CD4-positive, alpha-beta memory T cell (primary cell): ENCODE measurements around the gene MEGF11. TPM values are rescaled to one million over a fixed set of nuclear protein-coding genes. Genes with fewer than 3 reads are reported as not detected.

Experiments used
- CTCF ChIA-PET: fragments of 350-600 bp; sonication (Branson Sonifier 250); formaldehyde crosslinking; loops from one replicate; lab custom pipeline; 2021; ENCODE audit warnings: inconsistent platforms; ENCODE audit not compliant: partially characterized antibody; lab: Charles Lee
- POLR2A ChIA-PET: fragments of 350-600 bp; sonication (Branson Sonifier 250); formaldehyde crosslinking; loops from one replicate; lab custom pipeline; 2021; ENCODE audit not compliant: partially characterized antibody; lab: Charles Lee
- DNase-seq, 5 donors: peaks; one replicate each; pipeline versions ENCODE4 v3.0.0 to v3.0.0-alpha.2; 2020 to 2022; ENCODE audit warnings: mixed read lengths in 1 of 5
- H3K27ac ChIP-seq: one replicate; pipeline ENCODE4 v1.7.0; 2013; ENCODE audit warnings: low read depth, low read length
- H3K27me3 ChIP-seq: 2 replicates; pipeline ENCODE4 v1.7.0; 2013; ENCODE audit warnings: mild to moderate bottlenecking, low read length, moderate library complexity; ENCODE audit not compliant: insufficient read depth
- H3K36me3 ChIP-seq: 2 replicates; pipeline ENCODE4 v1.7.0; 2013; ENCODE audit warnings: mild to moderate bottlenecking, low read length, moderate library complexity; ENCODE audit not compliant: insufficient read depth
- H3K4me1 ChIP-seq: 2 replicates; pipeline ENCODE4 v1.7.0; 2013; ENCODE audit warnings: mild to moderate bottlenecking, low read length, moderate library complexity; ENCODE audit not compliant: insufficient read depth
- H3K4me3 ChIP-seq, 2 donors: one replicate each; pipeline ENCODE4 v1.7.0; 2013; ENCODE audit warnings: low read length in 2 of 2, mild to moderate bottlenecking in 1 of 2
- H3K9me3 ChIP-seq, 2 donors: one replicate each; pipeline ENCODE4 v1.7.0; 2013; ENCODE audit warnings: low read length in 2 of 2, control low read depth in 1 of 2; ENCODE audit not compliant: control insufficient read depth in 1 of 2
- H3K27ac Mint-ChIP-seq, 7 donors: one replicate each; pipeline ENCODE4 v1.8.0; 2020 to 2021; ENCODE audit warnings: mixed read lengths in 7 of 7, mild to moderate bottlenecking in 6 of 7, inconsistent platforms in 3 of 7, moderate library complexity in 3 of 7
- H3K27me3 Mint-ChIP-seq, 2 donors: one replicate each; pipeline ENCODE4 v1.8.0; 2020 to 2021; ENCODE audit warnings: mixed read lengths in 2 of 2
- H3K36me3 Mint-ChIP-seq, 2 donors: one replicate each; pipeline ENCODE4 v1.8.0; 2020 to 2021; ENCODE audit warnings: mixed read lengths in 2 of 2, inconsistent platforms in 1 of 2, mild to moderate bottlenecking in 1 of 2
- H3K4me1 Mint-ChIP-seq, 4 donors: one replicate each; pipeline ENCODE4 v1.8.0; 2020 to 2021; ENCODE audit warnings: mixed read lengths in 4 of 4, mild to moderate bottlenecking in 1 of 4
- H3K4me3 Mint-ChIP-seq, 8 donors: one replicate each; pipeline ENCODE4 v1.8.0; 2020 to 2021; ENCODE audit warnings: mixed read lengths in 8 of 8, mild to moderate bottlenecking in 7 of 8, moderate library complexity in 6 of 8, inconsistent platforms in 3 of 8
- H3K9me3 Mint-ChIP-seq, 8 donors: one replicate each; pipeline ENCODE4 v1.8.0; 2020 to 2021; ENCODE audit warnings: mixed read lengths in 8 of 8, mild to moderate bottlenecking in 5 of 8, inconsistent platforms in 3 of 8, moderate library complexity in 1 of 8
- intact Hi-C: fragments of 100-400 bp; cut with micrococcal nuclease; formaldehyde crosslinking; loops from one replicate; pipeline ENCODE4 v1.15.1; 2023
- polyA plus RNA-seq, 2 donors: library from polyadenylated mRNA; unstranded; fragments of 300-500 nt; fragmentation: Illumina TruSeq; gene quantifications; one replicate each; pipeline ENCODE4 v1.2.3, GENCODE V29; 2021
- total RNA-seq, 2 experiments: library from RNA; stranded (reverse); gene quantifications; one replicate each; pipeline ENCODE4 v1.2.3, GENCODE V29; 2021

The MEGF11 gene
- total and polyA plus RNA-seq, 4 experiments from 2014 or later: 0.69 TPM; not detected in 3

DNA sequence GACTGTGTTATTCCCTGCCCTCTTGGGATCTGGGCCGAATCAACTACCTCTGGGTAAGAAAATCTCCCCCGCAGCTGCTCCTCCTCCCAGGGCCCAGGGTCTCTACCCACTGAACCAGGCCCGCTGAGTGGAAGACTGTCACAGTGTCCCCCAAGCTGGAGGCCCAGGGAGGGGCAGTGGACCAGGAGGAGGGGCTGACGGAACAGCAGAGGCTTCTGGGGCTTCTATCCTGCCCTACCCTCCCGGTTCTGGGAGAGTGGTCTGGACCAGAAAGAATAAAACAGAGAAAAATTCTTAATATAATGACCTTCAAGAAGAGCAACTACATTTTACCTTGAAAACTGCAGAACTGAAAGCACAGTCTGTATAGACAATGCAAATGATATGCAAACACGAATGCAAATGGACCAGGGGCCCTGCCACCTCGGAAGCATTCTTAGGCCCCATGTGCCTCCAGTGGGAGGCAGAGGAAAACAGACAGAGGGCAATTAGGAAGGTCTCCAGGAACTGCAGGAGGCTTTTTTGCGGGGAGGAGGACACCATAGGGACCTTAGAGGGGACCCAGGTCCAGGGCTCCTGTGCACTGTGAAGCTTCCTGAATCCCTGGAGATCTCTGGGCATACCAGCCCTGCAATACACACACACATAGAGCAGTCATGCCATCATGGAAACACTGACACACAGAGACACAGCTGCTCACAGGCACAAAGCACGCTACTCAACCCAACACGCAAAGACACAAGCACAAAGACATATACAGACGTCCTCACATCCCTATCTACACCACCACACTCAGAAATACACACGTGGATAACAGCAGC, 12.3 kb downstream of the MEGF11 start:
- CTCF ChIA-PET: interaction anchor here (0.9 kb wide), 1 partner anchor 46 kb away, joined by 4 read pairs; no protein-coding TSS in a partner anchor
- H3K27me3 ChIP-seq: no peaks in the 10 kb centered on the region
- Mint-ChIP-seq H3K4me1 (no peaks in the 10 kb centered on the region), H3K4me3 (no peak overlapping the region), H3K9me3 (no peaks in the 10 kb centered on the region), H3K27me3 (peaks cover 23 to 36% of the 10 kb centered on the region in 2 donors), H3K27ac (peak overlapping the region in 1 of 7 donors; percentile 0), H3K36me3 (no peaks in the 10 kb centered on the region)
- no peak overlapping the region for H3K4me3 ChIP-seq
- no peaks in the 10 kb centered on the region for H3K36me3 ChIP-seq
- intact Hi-C loops: no loop called here
- H3K27ac ChIP-seq: no peak overlapping the region
- POLR2A ChIA-PET: no interaction called here
- no peaks in the 10 kb centered on the region for H3K4me1 ChIP-seq
- DNase-seq: no peak
- no peaks in the 10 kb centered on the region for H3K9me3 ChIP-seq

GRCh38 chr15:66240240-66240794, 13.2 kb downstream of the MEGF11 start:
- no peak for DNase-seq
- Histone ChIP-seq H3K4me3 (no peak overlapping the region), H3K36me3 (no peaks in the 10 kb centered on the region), H3K9me3 (no peaks in the 10 kb centered on the region), H3K27me3 (no peaks in the 10 kb centered on the region), H3K4me1 (no peaks in the 10 kb centered on the region), H3K27ac (no peak overlapping the region)
- no peaks in the 10 kb centered on the region for H3K36me3 Mint-ChIP-seq
- no peak overlapping the region for H3K4me3 Mint-ChIP-seq
- ChIA-PET CTCF (interaction anchor here (0.9 kb wide), 1 partner anchor 47 kb away, joined by 4 read pairs; no protein-coding TSS in a partner anchor), POLR2A (no interaction called here)
- peaks cover 24 to 39% of the 10 kb centered on the region in 2 donors for H3K27me3 Mint-ChIP-seq
- H3K9me3 Mint-ChIP-seq: no peaks in the 10 kb centered on the region
- intact Hi-C loops: no loop called here
- no peak overlapping the region for H3K27ac Mint-ChIP-seq
- no peaks in the 10 kb centered on the region for H3K4me1 Mint-ChIP-seq

DNA sequence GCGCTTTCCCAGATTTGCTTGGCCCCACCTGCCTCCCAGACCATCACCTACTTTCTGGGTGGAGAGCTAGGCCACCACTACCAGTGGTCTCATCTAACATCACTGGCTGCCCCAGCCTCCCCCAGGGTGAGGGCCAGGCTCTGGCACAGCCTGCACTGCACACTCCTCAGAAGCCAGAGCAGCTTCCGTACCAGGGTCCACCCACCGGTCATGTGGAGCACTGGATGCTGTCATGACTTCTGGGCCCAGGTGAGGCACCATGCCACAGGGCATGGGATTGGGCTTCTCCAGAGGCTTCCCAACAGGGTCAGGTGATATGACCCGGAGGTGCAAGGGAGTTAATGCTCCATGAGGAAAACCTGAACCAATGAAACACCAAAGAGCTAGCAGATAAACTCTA, 14.0 kb downstream of the MEGF11 start:
- no peaks in the 10 kb centered on the region for H3K4me1 Mint-ChIP-seq
- no peak overlapping the region for H3K4me3 ChIP-seq
- DNase-seq: no peak
- peaks cover 19 to 41% of the 10 kb centered on the region in 2 donors for H3K27me3 Mint-ChIP-seq
- H3K9me3 Mint-ChIP-seq: no peaks in the 10 kb centered on the region
- ChIA-PET CTCF (no interaction called here), POLR2A (no interaction called here)
- no peaks in the 10 kb centered on the region for H3K36me3 Mint-ChIP-seq
- no peaks in the 10 kb centered on the region for H3K4me1 ChIP-seq
- H3K27ac ChIP-seq: no peak overlapping the region
- no peak overlapping the region for H3K4me3 Mint-ChIP-seq
- no peaks in the 10 kb centered on the region for H3K9me3 ChIP-seq
- intact Hi-C loops: no loop called here
- no peaks in the 10 kb centered on the region for H3K36me3 ChIP-seq
- no peaks in the 10 kb centered on the region for H3K27me3 ChIP-seq
- H3K27ac Mint-ChIP-seq: no peak overlapping the region

- no peak for DNase-seq
- Histone ChIP-seq H3K27ac (no peak overlapping the region), H3K36me3 (no peaks in the 10 kb centered on the region), H3K4me3 (no peak overlapping the region), H3K27me3 (no peaks in the 10 kb centered on the region), H3K4me1 (no peaks in the 10 kb centered on the region), H3K9me3 (no peaks in the 10 kb centered on the region)
- POLR2A ChIA-PET: no interaction called here
- H3K27ac Mint-ChIP-seq: no peak overlapping the region
- intact Hi-C loops: no loop called here
- H3K4me3 Mint-ChIP-seq: no peak overlapping the region
- no peaks in the 10 kb centered on the region for H3K36me3 Mint-ChIP-seq
- H3K9me3 Mint-ChIP-seq: no peaks in the 10 kb centered on the region
- peaks cover 19 to 34% of the 10 kb centered on the region in 2 donors for H3K27me3 Mint-ChIP-seq
- CTCF ChIA-PET: no interaction called here
- no peaks in the 10 kb centered on the region for H3K4me1 Mint-ChIP-seq
Measured at GRCh38 chr15:66238318-66238717, 15.2 kb downstream of the MEGF11 start.

GRCh38 chr15:66237513-66238235, 15.9 kb downstream of the MEGF11 start:
- Histone ChIP-seq H3K4me1 (no peaks in the 10 kb centered on the region), H3K27ac (no peak overlapping the region), H3K9me3 (no peaks in the 10 kb centered on the region), H3K4me3 (no peak overlapping the region), H3K27me3 (no peaks in the 10 kb centered on the region), H3K36me3 (no peaks in the 10 kb centered on the region)
- H3K4me1 Mint-ChIP-seq: no peaks in the 10 kb centered on the region
- H3K4me3 Mint-ChIP-seq: no peak overlapping the region
- DNase-seq: no peak
- H3K27me3 Mint-ChIP-seq: peaks cover 13 to 33% of the 10 kb centered on the region in 2 donors
- intact Hi-C loops: no loop called here
- H3K36me3 Mint-ChIP-seq: no peaks in the 10 kb centered on the region
- ChIA-PET POLR2A (no interaction called here), CTCF (no interaction called here)
- no peaks in the 10 kb centered on the region for H3K9me3 Mint-ChIP-seq
- no peak overlapping the region for H3K27ac Mint-ChIP-seq

GRCh38 chr15:66236806-66237375, 16.7 kb downstream of the MEGF11 start:
- no peak for DNase-seq
- no peak overlapping the region for H3K27ac ChIP-seq
- Mint-ChIP-seq H3K36me3 (no peaks in the 10 kb centered on the region), H3K9me3 (no peaks in the 10 kb centered on the region), H3K4me3 (no peak overlapping the region), H3K27me3 (peaks cover 12 to 31% of the 10 kb centered on the region in 2 donors), H3K27ac (peak overlapping the region in 1 of 7 donors; percentile 13), H3K4me1 (no peaks in the 10 kb centered on the region)
- H3K27me3 ChIP-seq: no peaks in the 10 kb centered on the region
- no peaks in the 10 kb centered on the region for H3K4me1 ChIP-seq
- H3K36me3 ChIP-seq: no peaks in the 10 kb centered on the region
- CTCF ChIA-PET: no interaction called here
- H3K9me3 ChIP-seq: no peaks in the 10 kb centered on the region
- intact Hi-C loops: no loop called here
- POLR2A ChIA-PET: no interaction called here
- H3K4me3 ChIP-seq: no peak overlapping the region

DNA sequence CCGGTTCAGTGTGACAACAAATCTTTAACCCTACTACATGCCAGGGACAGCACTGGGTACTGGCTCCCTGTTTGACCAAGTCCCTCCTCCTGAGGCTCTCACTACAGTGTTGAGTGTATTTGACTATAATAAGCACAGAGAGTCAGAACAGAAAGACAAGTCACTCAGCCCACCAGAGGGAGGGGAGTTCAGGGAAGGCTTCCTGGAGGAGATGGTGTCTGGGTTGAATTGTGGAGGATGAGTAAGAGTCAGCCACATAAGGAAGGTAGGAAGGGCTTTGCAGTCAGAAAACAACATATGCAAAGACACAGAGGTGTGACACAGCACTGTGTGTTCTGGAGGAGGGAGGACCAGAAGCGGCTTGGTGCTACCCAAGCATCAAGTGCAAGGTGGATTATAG, 17.7 kb downstream of the MEGF11 start:
- no peaks in the 10 kb centered on the region for H3K27me3 ChIP-seq
- H3K9me3 ChIP-seq: no peaks in the 10 kb centered on the region
- Mint-ChIP-seq H3K27me3 (peaks cover 9 to 27% of the 10 kb centered on the region in 2 donors), H3K36me3 (no peaks in the 10 kb centered on the region), H3K4me1 (no peaks in the 10 kb centered on the region), H3K27ac (no peak overlapping the region), H3K4me3 (no peak overlapping the region), H3K9me3 (no peaks in the 10 kb centered on the region)
- no peak overlapping the region for H3K4me3 ChIP-seq
- intact Hi-C loops: no loop called here
- ChIA-PET POLR2A (no interaction called here), CTCF (no interaction called here)
- H3K36me3 ChIP-seq: no peaks in the 10 kb centered on the region
- DNase-seq: no peak
- no peak overlapping the region for H3K27ac ChIP-seq
- H3K4me1 ChIP-seq: no peaks in the 10 kb centered on the region
